D341Med (cell line): ENCODE data around the gene TRPM3.
A peak's percentile ranks its signal among the peaks of the same experiment; 100 is the strongest.

ENCODE experiments used
- DNase-seq: peaks from one replicate; pipeline ENCODE4 v3.0.0; 2012; ENCODE audit warnings: low spot score

Gene TRPM3

GRCh38 chr9:70609011-70609410 is 512.4 kb downstream of the TRPM3 start:
- DNase-seq, result no peak

- DNase-seq, result no peak
Measured at GRCh38 chr9:70607926-70608325, 513.5 kb downstream of the TRPM3 start.

GRCh38 chr9:70607329-70607728 is 514.1 kb downstream of the TRPM3 start:
- no peak for DNase-seq

GRCh38 chr9:70603020-70603411 is 518.4 kb downstream of the TRPM3 start:
- DNase-seq, result no peak

DNA sequence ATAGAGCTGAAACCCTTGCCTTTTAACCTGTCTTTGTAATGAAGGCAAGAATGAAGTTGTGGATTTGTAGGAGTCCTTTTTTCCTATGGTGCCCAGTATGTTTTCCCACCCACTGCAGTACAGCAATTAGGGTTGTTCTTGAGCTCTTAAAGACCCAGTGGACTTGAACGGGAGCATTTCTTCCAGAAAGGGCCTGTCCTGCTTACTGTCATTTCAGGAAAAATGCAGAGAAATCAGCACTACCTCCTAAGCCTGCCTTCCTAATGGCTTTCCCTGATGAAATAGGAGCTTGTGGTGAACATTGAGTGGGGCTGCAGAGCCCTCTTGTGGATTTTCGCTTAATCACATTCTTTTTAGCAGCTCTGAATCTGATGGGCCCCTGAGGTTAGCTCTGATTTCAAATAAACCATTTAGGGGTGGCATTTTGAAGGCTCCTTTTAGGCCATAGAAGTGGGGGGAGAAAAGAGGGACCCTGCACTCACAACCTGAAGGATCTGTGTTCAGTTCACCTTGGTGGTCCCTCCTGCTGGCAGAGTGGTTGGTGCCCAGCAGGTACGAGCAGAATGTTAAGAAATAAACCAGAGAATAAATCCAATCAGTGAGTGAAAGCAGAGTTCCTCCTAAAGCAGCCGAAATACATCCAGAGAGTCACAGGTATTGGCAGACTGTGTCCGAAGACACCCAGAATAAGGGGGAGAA is 519.0 kb downstream of the TRPM3 start:
- peak; percentile 73 for DNase-seq

DNA sequence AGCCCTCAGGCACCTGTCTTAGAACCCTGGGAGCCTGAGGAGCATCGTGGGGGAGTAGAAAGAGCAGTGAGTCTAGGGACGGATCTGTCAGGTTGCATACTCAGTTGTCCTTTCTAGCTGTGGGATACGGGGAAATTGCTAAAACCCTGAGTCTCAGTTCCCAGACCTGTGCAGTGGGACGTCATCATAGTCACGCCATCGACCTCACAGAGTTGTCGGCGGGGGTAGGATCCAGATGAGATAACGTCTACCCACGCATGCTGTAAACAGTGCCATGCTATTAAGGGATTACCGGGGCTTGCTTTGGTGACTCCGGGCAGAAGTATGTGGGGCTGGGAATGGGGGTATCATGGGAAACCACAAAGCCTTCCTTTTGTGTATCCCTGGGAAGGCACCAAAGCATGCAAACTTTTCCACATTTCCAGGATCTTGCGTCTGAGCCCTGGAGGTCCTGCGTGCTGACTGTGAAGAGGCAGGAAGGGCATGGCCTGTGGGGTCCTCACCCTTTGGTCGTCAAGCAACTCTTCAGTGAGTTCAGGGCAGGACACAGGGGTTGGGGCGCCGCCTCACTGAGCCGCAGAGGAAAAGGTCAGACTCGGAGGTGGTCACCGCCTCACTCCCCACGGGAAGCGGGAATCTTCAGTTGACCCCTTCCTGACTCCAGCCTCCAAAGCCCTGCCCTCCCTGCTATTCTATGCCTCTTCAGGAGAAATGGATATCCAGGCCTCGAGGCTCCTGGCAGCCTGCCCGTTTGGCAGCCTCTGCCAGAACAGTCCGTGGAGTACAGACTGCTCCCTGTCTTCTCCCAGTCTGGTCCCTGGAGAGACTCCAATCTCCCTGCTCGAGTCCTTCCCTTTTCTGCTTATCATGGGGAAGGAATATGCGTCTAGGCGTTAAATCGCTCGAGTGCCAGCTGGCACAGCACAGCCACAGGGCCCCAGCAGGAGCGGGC is 520.1 kb downstream of the TRPM3 start:
- DNase-seq, result peak; percentile 84

DNA sequence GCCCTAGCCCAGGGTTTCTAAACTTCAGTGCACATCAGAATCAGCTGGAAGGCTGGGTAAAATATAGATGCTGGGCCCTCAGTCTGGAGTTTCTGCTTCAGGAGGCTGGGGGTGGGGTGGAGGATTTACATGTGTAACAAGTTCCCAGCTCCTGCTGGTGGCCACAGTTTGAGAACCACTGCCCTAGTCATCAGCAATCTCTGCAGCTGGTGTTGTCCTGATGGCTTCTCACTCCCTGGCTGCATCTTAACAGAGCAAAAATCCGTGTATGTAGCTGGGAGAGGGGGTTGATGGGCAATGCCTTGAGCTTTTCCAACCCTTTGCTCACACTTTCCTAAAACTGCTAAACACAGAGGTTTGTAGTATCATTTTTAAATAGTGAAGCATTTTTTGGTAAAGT is 520.9 kb downstream of the TRPM3 start:
- DNase-seq, result no peak

- no peak for DNase-seq
Measured at GRCh38 chr9:70597886-70598285, 523.5 kb downstream of the TRPM3 start.

DNA sequence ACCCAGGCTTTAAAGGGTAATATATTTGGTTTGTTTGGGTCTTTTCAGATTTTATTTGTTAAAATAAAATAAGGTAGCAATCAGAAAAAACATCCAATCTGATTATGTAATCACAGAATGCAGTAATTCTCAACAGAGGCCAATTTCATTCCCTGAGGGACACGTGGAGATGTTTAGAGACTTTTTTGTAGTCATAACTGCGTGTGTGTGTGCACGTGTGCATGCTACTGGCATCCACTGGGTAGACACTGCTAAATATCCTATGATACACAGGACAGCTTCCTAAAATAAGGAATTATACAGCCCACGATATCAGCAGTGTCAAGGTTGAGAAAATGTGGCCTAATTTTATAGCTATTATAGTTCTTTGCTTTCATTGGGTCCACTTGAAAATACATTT is 526.2 kb downstream of the TRPM3 start:
- DNase-seq, result no peak

- no peak for DNase-seq
Measured at GRCh38 chr9:70594386-70594944, 527.0 kb downstream of the TRPM3 start.

DNA sequence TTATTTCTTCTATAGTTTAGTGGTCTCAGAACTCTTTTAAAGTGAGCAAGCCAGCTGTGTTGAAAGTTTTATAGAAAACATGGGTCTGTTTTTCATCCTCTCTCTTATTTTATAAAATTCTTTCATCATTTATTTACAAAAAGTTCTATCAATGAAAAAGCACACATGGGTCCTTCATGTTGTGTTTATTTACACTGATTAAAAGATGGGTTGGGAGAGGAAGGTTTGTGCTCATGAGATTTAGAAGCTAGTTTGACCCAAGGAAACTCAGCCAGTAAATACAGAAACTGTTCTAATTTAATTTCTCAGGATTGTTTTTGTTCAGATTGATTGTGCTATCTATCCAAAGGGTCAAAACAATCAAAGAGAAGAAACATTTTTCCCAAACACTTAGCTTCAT is 528.2 kb downstream of the TRPM3 start:
- no peak for DNase-seq

DNA sequence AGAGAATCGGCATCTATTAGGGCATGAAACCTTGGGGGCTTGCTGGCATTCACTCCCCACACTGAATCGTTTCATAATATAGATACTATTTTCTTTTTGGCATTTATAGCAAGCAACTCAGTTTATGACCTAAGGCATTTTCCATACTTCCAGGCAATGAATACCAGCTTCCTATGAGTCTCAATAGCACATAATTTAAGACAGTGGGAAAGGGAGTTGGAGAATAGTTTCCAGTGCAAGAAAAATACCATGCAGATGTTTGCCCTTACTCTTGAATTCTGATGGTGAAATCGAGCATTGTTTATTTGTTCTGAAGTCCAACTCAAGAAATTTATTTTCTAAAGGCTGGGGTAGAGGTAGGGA is 531.1 kb downstream of the TRPM3 start:
- DNase-seq, result no peak

DNA sequence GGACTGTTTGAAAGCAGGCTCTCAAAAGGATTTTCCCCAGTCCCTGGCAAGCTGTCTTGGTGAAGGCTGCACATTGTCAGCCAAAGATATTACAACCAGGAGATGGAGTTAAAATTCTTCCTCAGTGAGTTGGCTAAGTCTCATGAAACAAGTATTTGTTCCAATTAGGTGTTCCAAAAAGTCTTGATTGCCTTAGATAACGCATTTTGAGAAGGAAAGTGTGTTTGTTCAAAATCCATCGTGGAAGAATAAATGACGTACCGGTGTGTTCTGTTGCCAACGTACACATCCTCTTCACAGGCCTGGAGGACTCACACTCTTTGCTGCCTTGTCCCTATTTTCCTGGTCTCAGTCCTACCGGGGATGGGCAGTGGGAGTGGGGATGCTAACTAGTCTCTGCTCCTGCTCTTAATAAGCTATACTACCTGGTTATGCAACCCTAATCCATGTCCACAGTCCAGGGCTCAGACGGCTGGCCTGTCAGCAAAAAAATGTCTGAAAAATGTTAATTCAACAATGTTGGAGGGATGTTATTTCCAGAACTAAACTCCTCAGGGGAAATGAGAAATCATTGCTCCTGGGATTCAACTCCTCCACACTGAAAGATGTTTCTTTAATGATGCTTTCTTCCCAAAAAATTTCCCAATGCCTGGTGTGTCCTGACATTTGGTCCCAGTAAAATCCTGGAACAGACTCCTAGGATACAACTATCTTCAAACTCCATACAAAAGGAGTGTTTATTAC is 531.7 kb downstream of the TRPM3 start:
- DNase-seq, result no peak

GRCh38 chr9:70588999-70589398 is 532.4 kb downstream of the TRPM3 start:
- DNase-seq, result no peak

DNA sequence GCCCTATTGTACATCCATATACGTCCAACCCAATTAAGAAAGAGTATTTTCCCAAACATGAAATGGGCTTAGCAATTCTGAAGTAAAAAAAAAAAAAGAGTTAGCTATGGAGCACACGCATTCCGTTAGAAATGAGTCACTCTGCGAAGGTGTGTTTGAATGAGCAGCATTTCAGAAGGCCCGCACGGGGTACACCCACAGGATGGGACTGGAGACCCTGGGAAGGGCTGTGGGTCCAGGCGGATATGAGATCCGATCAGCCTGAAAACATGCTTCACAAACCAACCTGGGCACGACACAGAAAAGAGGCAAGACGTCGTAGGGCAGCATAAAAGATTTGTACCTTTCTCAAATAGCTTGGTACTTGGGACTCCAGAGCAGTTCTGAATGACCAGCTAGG is 533.0 kb downstream of the TRPM3 start:
- no peak for DNase-seq

GRCh38 chr9:70587201-70587600 is 534.2 kb downstream of the TRPM3 start:
- DNase-seq, result no peak

DNA sequence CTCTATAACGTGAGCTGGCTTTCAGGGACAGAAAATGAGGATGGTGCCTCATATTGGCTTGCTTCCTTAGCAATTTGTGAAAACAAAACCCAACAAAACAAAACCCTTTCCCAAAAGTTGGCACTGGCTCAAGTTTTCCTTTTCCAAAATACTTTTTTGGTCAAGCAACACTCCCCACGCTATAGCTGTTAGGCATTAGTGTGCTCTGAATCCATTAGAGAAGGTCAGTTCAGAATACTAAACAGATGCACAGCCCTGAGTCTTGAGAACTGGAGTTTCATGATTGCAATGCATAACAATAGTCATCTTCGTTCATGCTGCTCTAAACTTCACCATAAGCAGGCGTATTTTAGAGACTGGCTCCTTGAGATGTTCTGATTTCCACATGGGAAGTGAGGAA is 534.9 kb downstream of the TRPM3 start:
- no peak for DNase-seq

DNA sequence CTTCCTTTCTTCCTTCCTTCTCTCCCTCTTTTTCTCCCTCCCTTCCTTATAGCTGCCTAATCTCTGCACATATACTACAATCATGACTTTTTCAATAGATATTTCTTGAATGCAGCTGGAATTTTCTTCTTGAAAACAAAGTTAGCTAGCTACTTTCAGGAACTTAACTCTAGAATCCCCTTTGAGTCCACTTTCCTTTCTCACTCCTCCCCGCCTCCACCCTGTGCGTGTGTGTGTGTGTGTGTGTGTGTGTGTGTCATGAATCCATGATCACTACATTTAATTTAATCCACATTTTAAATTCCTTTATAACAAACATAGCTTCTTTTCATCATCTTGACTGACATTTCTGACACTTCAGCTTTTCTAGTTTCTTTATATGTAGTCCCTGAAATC is 539.5 kb downstream of the TRPM3 start:
- no peak for DNase-seq

GRCh38 chr9:70581214-70581954 is 540.0 kb downstream of the TRPM3 start:
- DNase-seq, result no peak

DNA sequence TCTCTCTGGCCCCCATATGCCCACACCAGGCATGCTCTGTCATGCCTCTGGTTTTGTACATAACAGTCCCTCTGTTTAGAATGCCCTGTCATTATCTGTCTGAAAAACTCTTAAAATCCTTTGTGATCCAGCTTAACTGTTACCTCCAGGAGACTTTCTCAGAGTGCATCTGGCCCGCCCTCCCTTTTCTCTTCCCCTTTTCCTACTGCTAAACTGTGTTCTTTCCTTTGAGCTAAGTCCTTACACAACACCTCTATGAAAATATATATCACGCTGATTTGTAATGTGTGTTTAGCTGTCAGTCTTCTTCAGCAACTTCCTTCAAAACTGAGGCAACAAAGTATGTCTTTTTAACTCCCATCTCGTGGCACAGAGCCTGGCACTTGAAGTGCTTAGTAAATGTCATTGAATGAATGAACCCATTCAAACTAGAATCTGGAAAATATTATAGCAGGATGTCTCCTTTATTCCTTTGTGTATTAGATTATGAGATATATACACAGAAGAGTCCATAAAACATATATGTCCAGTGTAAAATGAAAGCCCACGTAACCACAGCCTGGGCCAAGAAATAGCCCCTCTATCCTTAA is 540.7 kb downstream of the TRPM3 start:
- no peak for DNase-seq

DNA sequence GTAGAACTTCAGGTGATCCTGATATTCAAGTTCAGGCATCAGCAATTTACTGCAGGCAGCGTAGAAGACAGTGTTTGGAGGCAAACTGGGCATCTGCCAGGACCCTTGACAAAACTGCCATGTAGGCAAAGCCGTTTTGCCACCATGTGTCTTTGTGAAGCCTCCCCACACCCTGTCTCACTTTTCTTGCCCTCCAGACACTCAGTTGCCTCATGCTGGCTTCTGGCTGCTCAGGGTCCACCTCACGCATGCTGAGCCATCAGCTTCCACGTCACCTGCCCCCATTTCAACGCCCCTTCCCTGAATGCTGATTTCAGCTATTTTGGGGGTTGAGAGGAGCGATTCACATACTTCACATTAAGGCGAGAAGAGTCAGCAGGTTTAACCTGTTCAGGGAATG is 541.7 kb downstream of the TRPM3 start:
- no peak for DNase-seq
